HFFc6 (cell line): ENCODE results near the gene USP7. TPM values are rescaled to one million over a fixed set of nuclear protein-coding genes. Genes with fewer than 3 reads are reported as not detected.

Experiments used
- DNase-seq: peaks from one replicate; pipeline ENCODE4 v3.0.0-alpha.2; 2018
- H3K27ac Mint-ChIP-seq: 2 replicates; pipeline ENCODE4 v1.8.0; 2020; ENCODE audit warnings: mild to moderate bottlenecking, mixed read lengths
- H3K27me3 Mint-ChIP-seq: 2 replicates; pipeline ENCODE4 v1.8.0; 2021; ENCODE audit warnings: mild to moderate bottlenecking, moderate library complexity, mixed read lengths; ENCODE audit not compliant: insufficient read depth
- H3K36me3 Mint-ChIP-seq: 2 replicates; pipeline ENCODE4 v1.8.0; 2021; ENCODE audit warnings: low read depth, mixed read lengths
- H3K4me1 Mint-ChIP-seq: 2 replicates; pipeline ENCODE4 v1.8.0; 2020; ENCODE audit warnings: low read depth, mixed read lengths
- H3K4me3 Mint-ChIP-seq: 2 replicates; pipeline ENCODE4 v1.8.0; 2020; ENCODE audit warnings: mild to moderate bottlenecking, moderate library complexity, mixed read lengths
- H3K9me3 Mint-ChIP-seq: 2 replicates; pipeline ENCODE4 v1.8.0; 2020; ENCODE audit warnings: mild to moderate bottlenecking, mixed read lengths
- total RNA-seq, 6 experiments: library from RNA; stranded (reverse); fragmentation: NEBNext Ultra II Directional; extraction: Animal tissue kit (Norgen Biotek cat#: 25700); gene quantifications; 2 replicates in 1 of 6; 3 replicates in 5 of 6; pipeline ENCODE4 v1.2.3, GENCODE V29; 2021
- TF ChIP-seq, protein P1 (sequence below): fragments of 200-600 bp; sonication (generic); IDR thresholded peaks from 2 replicates; pipeline ENCODE4 v1.5.0; 2021; ENCODE audit warnings: antibody characterized with exemption, mild to moderate bottlenecking

Gene USP7
- total RNA-seq, 6 experiments from 2014 or later: 80.1 to 93.4 (median 89.5) TPM

GRCh38 chr16:8885674-8886592 lies 77.8 kb downstream of the USP7 start:
- Mint-ChIP-seq H3K27ac (peak overlapping the region; percentile 84), H3K4me3 (peak overlapping the region; percentile 55), H3K36me3 (peaks cover 11% of the 10 kb centered on the region), H3K9me3 (no peaks in the 10 kb centered on the region), H3K27me3 (peaks cover 13% of the 10 kb centered on the region), H3K4me1 (peaks cover 45% of the 10 kb centered on the region)
- DNase-seq: peak; percentile 56
- TF ChIP-seq, protein P1, sequence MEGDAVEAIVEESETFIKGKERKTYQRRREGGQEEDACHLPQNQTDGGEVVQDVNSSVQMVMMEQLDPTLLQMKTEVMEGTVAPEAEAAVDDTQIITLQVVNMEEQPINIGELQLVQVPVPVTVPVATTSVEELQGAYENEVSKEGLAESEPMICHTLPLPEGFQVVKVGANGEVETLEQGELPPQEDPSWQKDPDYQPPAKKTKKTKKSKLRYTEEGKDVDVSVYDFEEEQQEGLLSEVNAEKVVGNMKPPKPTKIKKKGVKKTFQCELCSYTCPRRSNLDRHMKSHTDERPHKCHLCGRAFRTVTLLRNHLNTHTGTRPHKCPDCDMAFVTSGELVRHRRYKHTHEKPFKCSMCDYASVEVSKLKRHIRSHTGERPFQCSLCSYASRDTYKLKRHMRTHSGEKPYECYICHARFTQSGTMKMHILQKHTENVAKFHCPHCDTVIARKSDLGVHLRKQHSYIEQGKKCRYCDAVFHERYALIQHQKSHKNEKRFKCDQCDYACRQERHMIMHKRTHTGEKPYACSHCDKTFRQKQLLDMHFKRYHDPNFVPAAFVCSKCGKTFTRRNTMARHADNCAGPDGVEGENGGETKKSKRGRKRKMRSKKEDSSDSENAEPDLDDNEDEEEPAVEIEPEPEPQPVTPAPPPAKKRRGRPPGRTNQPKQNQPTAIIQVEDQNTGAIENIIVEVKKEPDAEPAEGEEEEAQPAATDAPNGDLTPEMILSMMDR: peak; percentile 59

DNA sequence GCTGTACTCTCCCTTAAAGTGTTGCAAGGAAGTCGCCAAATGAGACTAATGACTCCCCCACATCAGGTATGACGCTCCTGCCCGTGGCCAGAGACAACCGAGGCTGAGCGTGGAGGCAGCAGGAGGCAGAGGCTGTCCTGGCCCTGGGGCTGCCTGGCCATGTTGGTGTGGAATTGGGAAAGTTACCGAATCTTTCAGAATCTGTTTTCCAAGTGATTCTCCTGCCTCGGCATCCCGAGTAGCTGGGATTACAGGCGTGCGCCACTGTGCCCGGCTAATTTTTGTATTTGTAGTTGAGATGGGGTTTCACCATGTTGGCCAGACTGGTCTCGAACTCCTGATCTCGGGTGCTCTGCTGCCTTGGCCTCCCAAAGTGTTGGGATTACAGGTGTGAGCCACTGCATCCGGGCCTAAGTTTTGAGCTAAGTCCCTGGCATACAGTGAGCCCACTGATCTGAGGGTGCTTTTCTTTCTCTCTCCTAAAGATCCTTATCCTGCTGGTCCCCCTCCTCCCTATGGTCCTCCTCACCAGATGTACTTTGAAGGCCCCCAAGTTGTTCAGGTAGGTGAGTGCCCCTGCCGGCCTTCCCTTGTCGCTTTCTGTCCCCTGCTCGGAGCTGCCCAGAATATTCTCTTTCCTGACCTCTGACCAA lies 80.9 kb downstream of the USP7 start:
- Mint-ChIP-seq H3K27me3 (peaks cover 7% of the 10 kb centered on the region), H3K27ac (no peak overlapping the region; the same call in 1 of the 2 replicates), H3K9me3 (no peaks in the 10 kb centered on the region), H3K4me1 (peaks cover 58% of the 10 kb centered on the region), H3K36me3 (peaks cover 6% of the 10 kb centered on the region), H3K4me3 (no peak overlapping the region)
- TF ChIP-seq, protein P1: no peak
- no peak for DNase-seq

GRCh38 chr16:8882041-8882617 lies 81.6 kb downstream of the USP7 start, which contains the start of gene LITAFD:
Gene LITAFD, plus strand, starts transcription at chr16:8882351. Its CDS starts 2,005 bp downstream, at chr16:8884356.
- Mint-ChIP-seq H3K36me3 (peaks cover 3% of the 10 kb centered on the region), H3K4me3 (no peak within 1 kb of the TSS), H3K27me3 (peaks cover 7% of the 10 kb centered on the region), H3K27ac (no peak within 1 kb of the TSS; the same call in 1 of the 2 replicates), H3K9me3 (no peaks in the 10 kb centered on the region), H3K4me1 (peaks cover 58% of the 10 kb centered on the region)
- TF ChIP-seq, protein P1: no peak
- DNase-seq: no peak

- no peaks in the 10 kb centered on the region for H3K9me3 Mint-ChIP-seq
Measured at GRCh38 chr16:8880839-8881510, 82.7 kb downstream of the USP7 start.

More at GRCh38 chr16:8880839-8881510, 82.7 kb downstream of the USP7 start:
- Mint-ChIP-seq H3K4me1 (peaks cover 47% of the 10 kb centered on the region), H3K4me3 (no peak overlapping the region), H3K36me3 (no peaks in the 10 kb centered on the region), H3K27me3 (peaks cover 7% of the 10 kb centered on the region), H3K27ac (no peak overlapping the region)
- DNase-seq: no peak
- TF ChIP-seq, protein P1: no peak
